CMK (cell line): ENCODE measurements around the gene INF2.

Experiments used
- DNase-seq: peaks from one replicate; pipeline ENCODE4 v3.0.0-alpha.2; 2010; ENCODE audit warnings: low read depth

INF2 gene

GRCh38 chr14:104676694-104677511 is 12.5 kb upstream of the INF2 start:
- DNase-seq, result no peak

GRCh38 chr14:104677512-104678332 is 11.7 kb upstream of the INF2 start:
- peak; percentile 81 for DNase-seq

- no peak for DNase-seq
These were observed 11.1 kb upstream of the INF2 start for GRCh38 chr14:104678346-104678745.

- no peak for DNase-seq
These were observed 10.3 kb upstream of the INF2 start for GRCh38 chr14:104678901-104679705.

- DNase-seq, result no peak
These were observed 9.2 kb upstream of the INF2 start for GRCh38 chr14:104680056-104680805.

GRCh38 chr14:104680806-104681688 is 8.4 kb upstream of the INF2 start:
- DNase-seq, result no peak

- DNase-seq, result no peak
These were observed 7.7 kb upstream of the INF2 start for GRCh38 chr14:104681689-104682074.

- no peak for DNase-seq
These were observed 7.3 kb upstream of the INF2 start for GRCh38 chr14:104682107-104682593.

GRCh38 chr14:104683653-104684448 is 5.6 kb upstream of the INF2 start:
- no peak for DNase-seq

GRCh38 chr14:104684449-104684821 is 5.0 kb upstream of the INF2 start:
- no peak for DNase-seq

- DNase-seq, result no peak
These were observed 4.0 kb upstream of the INF2 start for GRCh38 chr14:104685216-104685997.

- no peak for DNase-seq
These were observed 3.3 kb upstream of the INF2 start for GRCh38 chr14:104685998-104686610.

GRCh38 chr14:104686624-104687517 is 2.5 kb upstream of the INF2 start:
- DNase-seq, result no peak

GRCh38 chr14:104687601-104688504 is 1.6 kb upstream of the INF2 start:
- no peak for DNase-seq

GRCh38 chr14:104688505-104689108 is 811 bp upstream of the INF2 start:
- no peak for DNase-seq
